ENCODE measurements around the gene CDRT4.

The CDRT4 gene

DNA sequence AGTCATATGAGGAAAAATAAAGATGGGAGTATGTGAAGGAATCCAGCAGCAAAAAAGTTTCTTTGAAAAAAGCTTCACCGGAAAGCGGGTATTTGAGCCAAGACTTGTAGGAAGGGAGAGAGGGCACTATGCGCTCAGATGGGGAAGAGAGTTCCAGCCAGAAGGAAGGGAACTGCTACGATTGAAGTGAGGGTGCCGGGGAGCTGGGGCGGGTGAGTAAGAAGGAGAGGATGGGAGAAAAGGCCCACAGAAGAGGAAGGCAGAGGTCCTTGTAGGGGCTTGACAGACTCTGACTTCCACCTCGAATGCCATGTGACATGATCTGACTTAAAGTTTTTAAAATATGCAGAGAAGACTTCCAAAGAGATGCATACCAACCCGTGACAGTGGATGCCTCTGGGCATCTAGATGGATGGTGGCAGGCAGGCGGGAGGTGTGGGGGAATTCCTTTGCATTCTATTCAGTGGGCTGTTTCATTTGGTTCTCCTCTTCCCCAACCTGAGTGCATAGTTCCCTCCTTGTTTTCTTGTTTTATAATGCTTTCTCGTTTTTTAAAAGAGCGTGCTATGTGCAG is 44.9 kb downstream of the CDRT4 start:
- DNase-seq, result no peak

DNA sequence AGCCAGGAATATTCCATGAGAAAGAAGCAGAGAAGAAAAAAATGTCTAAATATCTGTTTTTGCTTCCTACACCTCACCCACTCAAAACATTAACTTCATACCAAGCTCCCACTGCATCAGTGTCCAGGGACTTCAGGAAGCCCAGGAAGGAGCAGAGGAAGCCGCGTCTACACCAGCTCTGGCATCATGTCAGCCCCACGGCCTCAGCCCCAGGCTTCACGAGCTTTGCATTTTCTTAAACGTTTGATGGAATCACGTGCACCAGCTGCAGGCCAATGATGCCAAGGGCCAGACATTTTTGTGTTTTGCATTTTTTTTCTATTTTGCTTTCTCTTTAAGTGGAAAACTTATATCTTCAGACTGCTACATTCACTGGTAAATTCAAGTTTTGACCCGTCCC is 48.6 kb downstream of the CDRT4 start:
- no peak for DNase-seq

DNA sequence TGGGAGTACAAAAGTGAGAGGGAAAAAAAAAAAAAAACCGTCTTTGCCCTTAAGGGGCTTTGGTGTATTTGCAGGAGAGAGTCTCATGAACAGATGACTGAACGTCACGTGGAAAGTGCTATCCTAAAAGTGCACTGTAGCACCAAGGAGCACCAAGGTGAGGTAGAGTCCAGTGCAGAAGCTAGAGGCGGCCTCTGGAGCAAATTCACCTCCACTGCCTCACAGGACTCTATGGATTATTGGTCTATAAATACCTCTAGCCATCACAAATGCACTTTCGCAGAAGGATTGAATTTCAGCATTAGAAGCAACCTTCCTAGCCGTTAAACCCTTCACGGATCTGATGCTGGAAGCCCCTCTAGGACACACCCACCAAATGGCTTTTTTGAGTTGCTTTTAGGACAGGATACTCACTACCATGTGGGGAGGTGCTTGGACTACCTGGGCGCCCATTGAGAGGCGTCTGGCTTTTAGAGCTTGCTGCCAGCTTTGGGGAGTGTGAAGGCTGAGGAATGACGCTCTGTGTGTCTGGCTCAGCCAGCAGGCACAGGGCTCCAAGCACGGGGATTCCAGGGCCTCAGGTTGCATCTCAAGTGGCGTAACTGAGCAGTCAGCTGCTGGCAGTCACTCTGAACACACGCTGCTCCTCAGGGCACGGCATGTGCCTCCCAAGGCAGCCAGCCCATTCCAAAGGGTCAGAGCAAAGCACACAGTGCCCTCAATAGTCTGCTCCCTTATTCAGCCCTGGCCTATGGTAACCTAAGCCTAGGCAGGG is 52.7 kb downstream of the CDRT4 start:
- DNase-seq, result no peak

DNA sequence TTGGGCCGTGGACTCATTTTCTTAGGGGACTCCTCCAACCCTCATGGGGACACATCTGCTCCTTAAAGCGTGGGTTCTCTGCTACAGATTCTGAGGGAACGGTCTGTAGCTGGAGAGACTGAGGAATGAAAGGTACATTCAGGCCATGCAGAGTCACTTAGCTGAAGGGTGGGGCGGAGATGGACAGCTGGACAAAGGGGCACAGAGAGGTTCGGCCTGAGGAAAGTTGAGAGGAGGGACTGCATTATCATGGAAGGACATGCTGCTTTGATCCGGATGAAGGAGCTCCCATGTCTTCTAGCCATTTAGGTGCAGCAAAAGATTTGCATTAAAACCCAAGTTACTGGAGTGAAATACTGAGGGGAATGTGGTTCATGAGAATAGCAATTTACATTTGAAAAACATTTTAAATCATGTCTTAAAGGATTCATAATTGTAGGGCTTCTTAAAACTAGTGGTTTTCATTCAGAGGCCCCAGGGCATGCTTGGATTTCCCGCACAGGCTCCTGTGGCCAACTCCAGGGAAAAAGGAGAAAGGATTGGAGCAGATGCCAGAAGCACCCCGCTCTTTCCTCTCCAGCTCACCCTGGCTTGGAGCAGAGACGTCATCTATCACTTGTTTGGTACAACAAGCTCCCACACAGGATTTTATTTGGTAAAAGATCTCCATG is 54.2 kb downstream of the CDRT4 start:
- no peak for DNase-seq

DNA sequence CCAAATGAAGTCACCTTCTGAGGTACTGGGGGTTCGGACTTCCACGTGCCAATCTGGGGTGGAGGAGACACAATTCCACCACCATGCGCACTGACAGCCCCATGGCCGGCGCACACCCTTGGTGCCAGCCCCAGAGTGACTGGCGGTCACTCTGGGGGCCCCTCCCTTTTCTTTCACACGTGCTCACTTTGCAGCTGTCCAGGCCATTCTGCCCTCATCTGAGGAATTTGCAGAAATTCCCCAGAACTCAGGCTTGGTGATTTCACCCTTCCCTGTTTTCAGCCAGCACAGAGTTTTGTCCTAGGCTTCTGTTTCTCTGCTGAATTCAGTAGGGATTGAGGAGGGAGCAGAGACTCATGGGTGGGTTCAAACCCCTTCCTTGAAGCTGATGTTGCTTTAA is 54.8 kb downstream of the CDRT4 start:
- DNase-seq, result no peak

DNA sequence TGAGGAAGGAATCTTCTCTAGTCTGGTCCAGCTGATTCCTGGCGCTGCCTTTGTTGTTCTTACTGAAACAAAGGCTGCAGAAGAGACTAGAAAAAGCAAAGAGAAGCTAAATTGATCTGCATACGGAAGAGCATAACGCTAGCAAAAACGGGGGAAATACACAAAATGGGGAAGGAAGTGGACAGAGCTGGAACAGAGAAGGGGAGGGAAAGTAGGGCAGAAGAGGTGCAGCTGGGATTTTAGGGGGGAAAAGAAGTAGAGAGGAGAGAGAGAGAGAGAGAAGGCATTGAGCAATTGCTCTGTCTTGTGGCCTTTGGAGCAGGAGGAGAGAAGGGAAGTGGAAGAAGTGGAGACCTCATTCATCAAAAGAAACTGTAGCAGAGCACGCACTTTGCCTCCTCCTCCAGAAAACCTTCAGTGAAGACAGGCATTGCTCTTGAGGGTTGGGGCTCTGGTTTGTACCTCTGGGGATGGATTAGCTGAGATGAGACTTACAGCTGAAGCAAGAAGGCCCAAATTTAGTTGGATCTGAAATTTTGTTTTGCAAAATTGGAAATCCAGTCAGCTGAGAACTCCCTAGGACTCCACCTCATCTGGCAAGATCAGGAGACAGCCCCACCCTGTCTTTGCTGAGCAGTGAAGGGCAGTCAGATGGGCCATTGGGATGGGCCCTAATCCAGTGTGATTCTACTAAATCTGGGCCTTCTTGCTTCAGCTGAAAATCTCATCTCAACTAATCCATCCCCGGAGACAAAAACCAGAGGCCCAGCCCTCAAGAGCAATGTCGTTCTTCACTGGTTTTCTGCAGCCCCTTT is 55.8 kb downstream of the CDRT4 start:
- no peak for DNase-seq

DNA sequence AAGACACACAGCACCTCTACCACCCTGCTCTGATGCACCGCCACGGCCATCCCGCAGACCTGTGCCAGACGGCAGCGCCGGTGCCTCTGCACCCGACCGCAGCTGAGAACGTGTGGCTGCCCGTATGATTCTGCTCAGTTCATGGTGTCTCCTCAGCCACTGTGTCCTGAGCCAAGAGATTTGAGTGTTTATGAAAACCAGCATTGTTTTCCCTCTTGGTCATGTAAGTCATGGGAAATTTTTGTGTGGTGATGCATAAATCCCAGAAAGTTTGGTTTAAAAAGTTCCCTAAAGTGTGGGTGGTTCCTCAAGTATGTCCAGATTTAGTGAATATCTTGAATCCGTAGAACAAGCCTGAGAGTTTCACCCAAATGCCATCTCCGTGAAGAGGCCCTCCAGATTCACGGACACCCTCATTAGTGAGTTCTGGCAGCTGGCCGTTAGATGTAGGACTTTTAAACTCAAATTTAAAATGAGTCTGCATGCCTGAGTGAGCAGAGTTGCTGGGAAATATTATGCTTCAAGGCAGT is 57.6 kb downstream of the CDRT4 start:
- DNase-seq, result no peak

DNA sequence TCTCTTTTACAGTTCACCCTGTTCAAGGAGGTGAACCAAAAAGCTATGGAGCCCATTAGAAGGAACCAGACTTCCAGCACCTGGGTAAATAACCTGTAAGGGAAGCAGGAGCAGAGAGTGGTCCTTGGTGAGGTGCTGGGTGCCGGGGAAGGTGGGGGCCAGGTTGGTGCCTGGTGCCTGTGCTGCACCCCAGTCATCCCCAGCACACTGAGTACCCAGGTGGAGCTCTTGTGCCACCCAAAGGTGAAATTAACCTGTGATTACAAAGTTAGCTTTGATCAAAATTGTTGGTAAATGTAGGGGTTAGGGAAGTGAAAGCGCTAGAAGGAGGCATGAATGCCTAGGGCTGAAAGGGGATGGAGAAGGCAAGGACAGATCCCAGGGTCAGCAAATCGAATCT is 58.6 kb downstream of the CDRT4 start:
- no peak for DNase-seq

DNA sequence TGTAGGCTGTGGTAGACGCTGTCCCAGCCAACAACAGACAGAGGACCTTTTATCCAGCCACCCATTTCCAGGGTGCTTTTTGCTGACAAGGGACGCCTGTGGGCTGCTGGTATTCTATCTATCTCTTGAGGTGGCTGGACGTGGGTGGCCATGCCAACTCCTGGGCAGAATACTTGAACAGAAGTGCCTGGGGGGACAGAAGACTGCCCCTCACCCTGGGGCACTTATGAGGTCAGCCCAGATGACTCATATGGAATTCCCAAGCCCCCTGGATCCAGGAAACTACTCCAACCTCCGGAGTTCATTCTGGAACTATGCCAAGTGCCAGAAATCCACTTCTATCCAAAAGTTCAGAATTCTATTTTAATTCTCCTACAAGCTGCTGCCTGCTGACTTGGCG is 61.3 kb downstream of the CDRT4 start:
- DNase-seq, result no peak

DNA sequence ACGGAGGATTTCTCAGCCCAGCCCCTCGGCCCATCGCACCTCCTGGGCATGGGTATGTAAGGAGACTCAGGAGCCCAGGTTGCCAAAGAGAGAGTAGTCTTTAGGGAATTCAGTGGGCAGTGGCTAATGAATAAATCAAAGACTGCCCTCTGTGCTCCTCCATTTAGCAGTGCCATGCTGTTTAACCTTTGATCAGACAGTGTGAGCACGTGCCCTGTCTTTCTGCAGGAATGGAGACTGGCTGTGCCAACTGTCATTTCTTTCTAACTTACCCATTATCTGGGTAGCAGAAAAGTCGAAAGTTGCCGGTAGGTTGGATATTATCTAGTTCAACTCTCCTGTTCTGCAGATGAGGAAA is 62.4 kb downstream of the CDRT4 start:
- DNase-seq, result no peak

DNA sequence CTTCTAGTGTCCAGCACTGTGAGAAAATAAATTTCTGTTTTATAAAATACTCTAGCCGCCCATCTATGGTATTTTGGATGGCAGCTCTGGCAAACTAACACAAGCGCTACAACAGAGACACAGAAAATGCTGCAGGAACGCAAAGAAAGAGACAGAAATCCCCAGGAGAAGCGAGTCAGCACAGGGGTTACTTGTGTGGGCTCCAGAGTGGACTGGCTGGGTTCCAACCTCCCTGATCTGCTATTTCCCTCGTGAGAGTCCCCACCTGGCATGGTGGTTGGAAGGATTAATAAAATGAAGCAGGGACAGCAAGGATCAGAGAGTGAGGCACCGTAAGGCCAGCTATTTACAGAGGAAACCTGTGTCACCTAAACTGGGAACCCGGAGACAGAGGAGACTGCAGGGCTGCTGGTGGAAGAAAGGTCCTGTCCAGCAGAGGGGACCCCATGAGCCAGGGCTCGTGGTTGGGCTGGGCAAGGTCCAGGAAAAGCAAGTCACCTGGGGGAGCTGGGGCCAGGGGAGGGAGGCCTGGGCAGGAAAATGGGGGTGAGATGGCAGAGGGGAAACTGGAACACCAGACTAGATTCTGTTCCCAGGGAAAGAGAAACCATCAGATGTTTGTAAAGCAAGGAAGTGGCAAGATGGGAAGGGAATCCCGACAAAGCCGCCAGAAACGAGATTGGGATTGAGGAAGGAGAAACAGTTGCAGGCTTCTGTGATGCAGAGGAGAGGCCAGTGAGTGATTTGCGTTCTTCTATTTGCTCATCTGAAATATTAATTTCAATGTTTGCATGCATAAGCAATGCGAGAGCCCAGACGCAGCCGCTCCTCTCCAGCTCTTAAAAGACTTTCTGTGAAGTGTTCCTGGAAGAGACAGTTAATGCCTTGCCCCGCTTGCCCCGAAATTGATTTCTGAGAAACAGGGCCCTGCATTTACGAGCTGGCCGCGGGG is 63.0 kb downstream of the CDRT4 start:
- DNase-seq, result peak; percentile 23 to 44

DNA sequence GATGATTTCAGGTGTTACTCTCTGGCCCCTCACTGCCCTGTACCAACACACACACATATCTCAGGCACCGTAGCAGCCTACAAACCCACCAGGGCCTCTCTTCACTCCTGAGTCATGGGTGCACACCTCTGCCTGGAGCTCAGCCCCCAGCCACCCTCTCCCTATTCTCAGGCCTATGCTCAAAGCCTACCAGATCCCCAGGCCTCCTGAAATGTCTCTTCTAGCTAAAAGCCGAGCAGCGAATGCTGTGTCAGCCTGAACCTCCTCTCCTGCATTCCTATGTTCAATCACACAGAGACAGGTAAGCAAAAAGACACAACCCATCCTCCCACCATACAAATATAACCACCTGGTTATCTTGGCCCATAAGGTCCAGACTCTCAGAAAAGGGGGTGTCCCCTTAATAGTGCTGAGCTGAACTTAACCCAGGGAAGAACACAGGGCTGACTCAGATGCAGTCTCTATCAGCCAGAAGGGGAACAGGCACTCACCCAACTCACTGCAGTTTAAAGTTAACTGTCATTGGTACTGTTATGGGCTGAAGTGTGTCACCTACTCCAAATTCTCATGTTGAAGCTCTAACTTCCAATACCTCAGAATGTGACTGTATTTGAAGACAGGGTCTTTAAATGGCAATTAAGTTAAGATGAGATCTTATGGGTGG is 64.0 kb downstream of the CDRT4 start:
- DNase-seq, result no peak

DNA sequence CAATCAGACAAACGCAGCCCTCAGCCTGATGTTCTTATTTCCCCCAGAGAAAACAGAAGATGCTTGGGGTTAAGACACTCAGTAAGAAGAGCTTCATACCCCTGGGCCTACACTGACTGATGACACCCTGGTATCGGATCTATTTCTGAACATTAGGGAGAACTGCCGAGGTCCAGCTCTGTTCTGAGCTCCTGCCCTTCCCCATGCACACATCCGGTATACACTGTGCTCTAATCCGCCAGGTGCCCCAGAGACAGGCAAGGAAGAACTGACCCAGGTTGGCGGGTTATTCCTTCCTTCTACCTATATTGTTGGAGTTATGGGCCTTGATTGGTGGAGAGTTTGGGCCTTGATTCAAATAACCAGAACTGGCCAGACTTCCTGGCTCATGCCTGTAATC is 68.0 kb downstream of the CDRT4 start:
- no peak for DNase-seq

DNA sequence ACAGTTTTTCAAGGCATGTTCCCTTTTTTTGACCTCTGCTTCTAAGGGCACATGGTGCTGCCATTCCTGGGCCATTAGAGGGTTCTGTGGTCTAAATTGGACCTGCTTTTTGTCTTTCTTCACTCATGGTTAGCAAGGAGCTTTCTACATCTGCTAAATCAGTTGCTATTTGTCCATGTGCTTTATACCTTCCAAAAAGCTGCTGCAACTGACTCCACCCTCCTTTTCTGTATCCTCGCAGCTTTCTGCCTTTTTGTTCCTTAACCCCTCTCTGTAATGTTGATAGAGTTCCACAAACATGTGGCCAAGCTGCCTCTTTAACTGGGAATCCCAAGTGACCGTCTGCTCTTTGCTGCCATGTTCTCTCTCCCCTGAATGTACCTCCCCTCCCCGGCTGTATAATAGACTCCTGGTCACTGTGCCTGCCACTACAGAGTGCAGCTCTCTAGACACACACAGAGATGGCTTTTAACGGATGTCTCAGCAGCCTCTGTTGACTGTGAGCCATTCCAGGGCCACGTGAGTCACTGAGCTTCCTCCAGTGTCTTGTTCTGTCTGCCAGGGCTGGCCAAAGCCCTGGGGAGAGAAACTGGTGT is 68.6 kb downstream of the CDRT4 start:
- no peak for DNase-seq

DNA sequence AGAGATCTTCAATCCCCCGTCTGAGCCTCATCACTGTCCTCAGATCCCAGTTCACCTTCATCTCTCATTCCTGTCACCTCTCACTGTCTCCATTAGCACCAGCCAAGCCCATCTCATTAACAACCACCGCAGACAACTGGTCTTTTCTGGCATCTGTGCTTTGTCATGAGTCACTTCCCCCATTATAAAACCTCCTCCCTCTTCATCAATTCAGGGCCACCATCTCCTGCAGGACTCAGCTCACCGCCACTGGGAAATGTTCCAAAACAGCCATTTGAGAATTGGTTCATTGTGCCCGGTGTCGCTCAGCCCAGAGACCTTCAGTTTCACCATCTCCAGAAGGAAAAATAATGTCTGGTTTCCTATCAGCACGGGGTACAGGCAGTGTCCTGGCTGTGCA is 69.1 kb downstream of the CDRT4 start:
- no peak for DNase-seq

DNA sequence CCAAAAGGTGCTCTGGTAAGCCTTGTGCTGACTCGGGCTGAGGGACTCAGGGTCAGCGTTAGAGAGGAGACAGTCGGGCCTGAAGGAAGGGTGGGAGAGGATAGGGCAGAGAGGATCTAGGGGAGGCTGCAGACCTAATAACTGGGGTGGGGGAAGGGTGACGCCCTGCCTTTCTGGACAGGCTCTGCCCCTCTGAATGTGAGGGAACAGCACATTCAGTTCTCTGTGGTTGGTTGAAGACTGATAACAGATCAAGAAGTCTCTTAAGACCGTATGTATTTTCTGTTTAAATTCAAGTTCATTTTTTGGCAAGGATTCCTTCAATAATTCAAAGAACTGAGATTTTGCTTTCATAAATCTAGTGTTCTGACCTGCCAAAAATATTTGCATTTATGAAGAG is 69.8 kb downstream of the CDRT4 start:
- DNase-seq, result no peak

DNA sequence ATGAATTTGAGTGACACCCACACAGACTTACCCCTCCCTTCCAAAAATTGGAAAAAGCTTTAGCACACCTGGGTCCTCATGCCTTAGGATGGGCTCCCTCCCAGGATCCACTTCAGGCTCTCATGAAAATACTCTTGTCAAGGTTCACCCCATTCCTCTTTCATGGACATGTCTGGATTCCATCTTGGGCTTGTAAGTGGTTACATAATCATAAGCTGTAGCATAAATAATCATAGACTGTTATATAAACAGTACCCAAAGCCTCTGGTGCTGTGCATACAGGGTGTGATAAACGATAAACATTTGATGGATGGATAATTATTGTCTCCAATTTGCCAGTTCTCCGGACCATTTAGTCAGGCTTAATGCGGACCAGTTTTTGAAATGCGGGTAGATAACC is 72.3 kb downstream of the CDRT4 start:
- DNase-seq, result no peak

DNA sequence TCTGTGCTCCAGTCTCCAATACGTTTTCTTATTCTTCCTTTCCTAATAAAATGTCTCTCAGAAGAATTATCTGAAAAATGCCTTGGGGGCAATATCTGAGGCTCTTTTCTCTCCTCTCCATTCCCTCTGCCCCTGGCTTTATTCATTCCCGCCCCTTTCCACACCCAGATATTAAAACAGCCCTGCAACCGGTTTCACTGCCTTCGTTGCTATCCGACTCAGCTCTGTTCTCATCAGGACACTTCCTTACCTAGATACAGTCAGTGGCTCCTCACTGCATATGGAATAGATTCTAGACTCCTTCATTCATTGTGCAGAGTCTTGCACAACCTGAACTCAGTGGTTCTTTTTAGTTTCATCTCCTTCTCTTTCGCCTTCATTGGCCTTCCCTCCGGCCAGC is 74.0 kb downstream of the CDRT4 start:
- DNase-seq, result no peak

DNA sequence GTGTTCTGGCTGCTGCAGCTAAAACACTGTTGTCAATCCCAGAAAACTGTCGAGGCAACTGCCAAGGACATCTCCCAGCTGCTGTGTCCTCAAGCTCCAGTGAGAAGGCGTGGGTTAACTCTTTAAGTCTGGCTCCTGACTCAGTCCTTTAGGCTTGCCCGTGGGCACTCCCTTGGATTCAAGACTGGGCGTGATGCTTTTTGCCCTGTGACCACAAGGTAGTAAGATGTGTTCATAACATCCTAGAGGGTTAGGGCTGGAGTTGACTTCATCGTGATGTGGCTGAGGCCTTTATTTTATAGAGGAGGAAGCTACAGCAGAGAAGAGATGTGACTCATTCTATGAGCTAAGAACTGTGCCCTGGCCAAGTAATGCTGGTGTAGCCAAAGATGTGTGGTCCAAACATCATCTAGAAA is 75.1 kb downstream of the CDRT4 start:
- no peak for DNase-seq

DNA sequence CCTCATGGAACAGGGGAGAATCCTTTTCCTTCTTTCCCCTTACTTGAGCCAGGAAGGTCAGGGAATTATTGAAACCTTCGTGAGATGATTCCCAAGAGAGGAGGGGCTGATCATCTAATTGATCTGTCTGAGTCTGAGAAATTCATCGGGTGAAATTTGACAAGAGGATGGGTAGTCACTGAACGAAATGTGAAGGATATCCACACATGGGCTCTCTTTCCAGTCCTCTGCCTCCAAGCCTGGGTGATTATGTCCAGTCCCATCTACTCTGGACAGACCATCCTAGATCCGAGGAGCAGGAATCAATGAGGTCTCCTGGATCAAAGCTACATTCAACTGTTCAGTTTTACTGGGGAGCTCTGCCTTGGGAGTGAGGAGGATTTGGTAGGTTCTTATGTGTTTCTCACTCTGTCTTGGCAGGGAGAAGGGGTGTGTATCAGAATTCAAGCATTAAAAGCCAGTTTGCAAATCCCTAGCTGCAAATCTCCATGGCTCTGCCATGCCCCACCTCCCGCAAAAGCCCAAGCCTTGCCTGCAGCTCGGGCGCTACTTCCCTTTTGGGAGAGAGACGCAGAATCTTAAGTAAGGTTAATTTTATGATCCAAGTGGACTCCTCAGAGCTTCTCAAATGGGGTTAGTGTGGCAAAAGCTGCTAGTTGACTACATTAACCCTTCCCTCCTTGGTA is 78.9 kb downstream of the CDRT4 start:
- no peak for DNase-seq

DNA sequence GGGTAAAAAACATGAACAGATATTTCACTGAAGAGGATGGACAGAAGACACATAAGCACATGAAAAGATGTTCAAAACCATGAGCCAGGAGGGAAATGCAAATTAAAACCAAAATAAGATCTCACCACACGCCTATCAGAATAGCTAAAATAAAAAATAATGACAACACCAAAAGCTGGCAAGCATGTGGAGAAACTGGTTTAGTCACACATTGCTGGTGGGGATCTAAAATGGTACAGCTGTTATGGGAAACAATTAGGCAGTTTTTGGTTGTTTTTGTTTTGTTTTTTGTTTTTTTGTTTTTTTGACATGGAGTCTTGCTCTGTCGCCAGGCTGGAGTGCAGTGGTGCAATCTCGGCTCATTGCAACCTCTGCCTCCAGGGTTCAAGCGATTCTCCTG is 81.3 kb downstream of the CDRT4 start:
- no peak for DNase-seq

Measured in NCI-H526 (cell line).